ENCODE measurements around the gene BEST4.
"Not testable (repeated sequence)": the region's sequence is repeated elsewhere in the genome, so short reads cannot be mapped to it uniquely, and the experiment has no call there.

Gene BEST4

DNA sequence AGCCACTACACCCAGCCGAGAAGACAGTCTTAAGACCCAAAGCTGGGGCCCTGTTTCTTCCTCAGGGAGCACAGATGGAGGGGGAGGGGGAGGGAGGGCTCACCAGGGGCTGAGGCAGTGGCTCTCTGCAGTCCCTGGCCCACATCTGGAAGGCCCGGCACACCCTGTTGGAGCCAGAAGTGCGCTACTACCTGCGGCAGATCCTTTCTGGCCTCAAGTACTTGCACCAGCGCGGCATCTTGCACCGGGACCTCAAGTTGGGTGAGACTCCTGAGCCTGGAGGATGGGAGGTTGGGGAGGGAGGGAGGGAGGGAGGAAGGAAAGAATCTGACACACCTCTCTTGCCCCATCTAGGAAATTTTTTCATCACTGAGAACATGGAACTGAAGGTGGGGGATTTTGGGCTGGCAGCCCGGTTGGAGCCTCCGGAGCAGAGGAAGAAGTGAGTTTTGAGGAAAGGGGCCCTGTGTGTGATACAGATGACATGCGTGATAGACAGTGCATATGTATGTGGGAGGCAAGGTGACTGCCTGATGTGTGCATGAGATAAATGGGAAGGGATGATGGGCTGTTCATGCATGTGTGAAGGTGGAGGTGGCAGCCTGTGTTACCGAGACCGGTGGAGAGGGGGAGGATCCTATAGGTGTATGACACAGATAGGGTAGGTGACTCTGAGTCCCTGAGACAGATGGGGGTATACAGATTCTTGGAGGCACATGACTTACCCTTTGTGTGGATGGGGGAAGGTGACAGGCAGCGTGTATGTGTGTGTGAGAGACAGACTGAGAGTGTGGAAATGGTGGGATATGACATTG is 13.7 kb upstream of the BEST4 start:
- DNase-seq = no peak

DNA sequence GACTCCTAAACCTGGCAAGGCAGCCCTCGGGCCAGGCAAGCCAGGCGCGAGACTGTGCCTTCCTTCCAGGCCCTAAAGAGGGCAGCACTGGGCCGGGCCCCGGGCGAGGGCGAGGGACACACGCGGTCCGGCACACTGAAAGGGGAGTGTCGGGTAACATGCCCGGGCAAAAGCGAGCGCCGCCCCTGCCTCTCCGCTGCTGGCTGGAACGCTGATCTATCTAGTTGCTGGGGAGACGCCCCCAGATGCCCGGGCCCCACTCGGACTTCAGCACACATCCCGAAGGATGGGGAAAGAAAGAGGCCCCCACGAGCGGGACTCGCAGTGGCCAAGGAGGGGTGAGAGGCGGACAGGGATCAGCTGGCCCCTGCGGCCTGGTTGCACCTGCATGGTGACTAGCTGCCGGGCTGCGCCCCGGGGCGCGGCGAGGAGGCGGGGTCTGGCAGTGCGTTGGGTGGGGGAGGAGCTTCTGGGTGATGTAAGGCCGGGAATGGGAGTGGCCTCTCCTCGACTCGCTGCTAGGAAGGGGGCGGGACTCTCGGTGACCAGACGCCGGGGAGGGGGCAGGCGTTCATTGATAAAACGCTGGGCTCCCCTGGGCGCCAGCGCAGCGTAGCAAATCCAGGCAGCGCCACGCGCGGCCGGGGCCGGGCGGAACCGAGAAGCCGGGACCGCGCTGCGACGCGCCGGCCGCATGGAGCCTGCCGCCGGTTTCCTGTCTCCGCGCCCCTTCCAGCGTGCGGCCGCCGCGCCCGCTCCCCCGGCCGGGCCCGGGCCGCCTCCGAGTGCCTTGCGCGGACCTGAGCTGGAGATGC is 12.0 kb upstream of the BEST4 start, which contains the start of gene PLK3:
Gene PLK3, plus strand, starts transcription at position 608 of the 815 bp plus-strand sequence. Its CDS starts 87 bp downstream, at position 695.
- DNase-seq = peak; percentile 99

DNA sequence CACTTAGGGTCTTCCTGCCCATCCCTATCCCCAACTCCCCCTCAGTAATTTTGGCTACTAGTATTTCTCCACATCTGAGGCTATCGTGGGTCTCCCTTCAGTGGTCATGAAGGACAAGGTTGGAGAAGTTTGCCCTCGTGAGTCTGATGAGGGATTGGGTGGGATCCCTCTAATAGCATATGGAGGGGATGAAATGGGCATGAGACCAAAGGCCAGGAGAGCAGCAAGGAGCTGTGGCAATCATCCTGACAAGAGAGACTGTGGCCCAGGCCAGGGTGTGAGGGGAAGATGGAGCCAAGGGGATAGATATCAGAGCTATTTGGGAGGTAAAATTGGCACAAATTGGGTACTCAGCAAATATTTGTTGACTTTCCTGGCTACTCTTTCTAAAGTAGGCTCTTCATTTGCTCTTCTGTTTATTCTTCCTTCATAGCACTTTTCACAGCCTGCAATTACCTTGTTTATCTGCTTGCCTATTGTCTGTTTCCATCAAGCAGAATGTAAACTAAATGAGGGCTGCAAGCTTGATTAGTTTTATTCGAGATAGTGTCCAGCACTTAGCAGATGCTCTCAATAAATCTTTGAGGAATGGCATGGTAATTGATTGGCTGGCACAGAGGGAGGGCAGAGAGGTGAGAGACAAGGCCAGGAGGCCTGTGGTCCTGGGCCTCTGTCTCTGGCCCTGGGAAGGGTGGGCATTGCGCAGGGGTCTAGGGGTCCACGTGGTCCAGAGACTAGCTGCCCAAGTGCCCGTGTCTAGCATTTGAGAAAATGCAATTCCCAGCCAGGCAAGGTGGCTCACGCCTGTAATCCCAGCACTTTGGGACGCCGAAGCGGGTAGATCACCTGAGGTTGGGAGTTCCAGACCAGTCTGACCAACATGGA is 10.8 kb upstream of the BEST4 start:
- peak; percentile 96 for DNase-seq

DNA sequence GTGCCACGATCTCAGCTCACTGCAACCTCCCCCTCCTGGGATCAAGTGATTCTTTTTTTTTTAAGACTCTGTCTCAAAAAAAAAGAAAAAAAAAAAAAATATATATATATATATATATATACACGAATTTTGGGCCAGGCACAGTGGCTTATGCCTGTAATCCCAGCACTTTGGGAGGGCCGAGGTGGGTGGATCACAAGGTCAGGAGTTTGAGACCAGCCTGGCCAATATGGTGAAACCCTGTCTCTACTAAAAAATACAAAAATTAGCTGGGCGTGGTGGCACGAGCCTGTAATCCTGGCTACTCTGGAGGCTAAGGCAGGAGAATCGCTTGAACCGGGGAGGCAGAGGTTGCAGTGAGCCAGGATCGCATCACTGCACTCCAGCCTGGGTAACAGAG is 9.9 kb upstream of the BEST4 start:
- DNase-seq = not testable (repeated sequence)

- DNase-seq = no peak
These were observed 4.9 kb upstream of the BEST4 start for GRCh38 chr1:44792736-44793502.

DNA sequence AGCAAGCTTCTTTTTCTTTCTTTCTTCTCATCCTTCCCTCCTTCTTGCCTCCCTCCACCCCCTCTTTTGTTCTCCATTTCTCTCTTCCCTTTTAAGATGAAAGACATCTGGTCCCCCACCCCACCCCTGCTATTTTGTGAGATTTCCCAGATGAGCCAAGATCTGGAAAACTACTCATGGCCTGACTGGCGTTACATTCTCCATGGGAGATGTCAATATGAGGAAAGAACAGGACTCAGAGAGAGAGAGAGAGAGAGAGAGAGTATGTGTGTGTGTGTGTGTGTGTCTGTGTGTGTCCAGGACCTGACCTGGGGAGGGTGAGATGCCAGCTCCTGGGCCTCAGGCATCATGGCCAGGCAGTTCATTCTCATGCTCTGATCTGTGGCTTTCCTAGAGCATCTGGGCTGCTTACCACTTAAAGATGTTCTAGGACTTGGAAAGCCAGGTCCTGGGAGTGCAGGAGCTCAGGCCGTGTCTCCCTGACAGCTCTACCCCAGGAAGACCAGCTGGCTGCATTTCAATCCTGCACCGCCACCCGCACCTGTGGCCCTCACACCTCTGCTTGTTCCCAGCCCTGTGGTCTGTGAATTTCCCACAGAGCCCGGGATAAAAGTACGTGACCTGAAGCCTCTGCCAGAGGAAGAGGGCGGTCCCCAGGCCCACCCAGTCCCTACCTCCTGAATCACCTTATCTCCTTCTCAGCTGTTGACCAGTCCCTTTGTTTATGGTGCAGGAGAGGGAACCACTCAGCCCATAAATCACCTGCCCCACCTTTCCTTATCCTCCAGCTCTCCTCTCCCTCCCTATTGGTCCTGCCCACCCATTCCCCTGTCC is 3.2 kb upstream of the BEST4 start:
- DNase-seq = no peak

- no peak for DNase-seq
These were observed 464 bp downstream of the BEST4 start for GRCh38 chr1:44787506-44787905.

GRCh38 chr1:44786841-44787426 is 1.0 kb downstream of the BEST4 start:
- DNase-seq = no peak

DNA sequence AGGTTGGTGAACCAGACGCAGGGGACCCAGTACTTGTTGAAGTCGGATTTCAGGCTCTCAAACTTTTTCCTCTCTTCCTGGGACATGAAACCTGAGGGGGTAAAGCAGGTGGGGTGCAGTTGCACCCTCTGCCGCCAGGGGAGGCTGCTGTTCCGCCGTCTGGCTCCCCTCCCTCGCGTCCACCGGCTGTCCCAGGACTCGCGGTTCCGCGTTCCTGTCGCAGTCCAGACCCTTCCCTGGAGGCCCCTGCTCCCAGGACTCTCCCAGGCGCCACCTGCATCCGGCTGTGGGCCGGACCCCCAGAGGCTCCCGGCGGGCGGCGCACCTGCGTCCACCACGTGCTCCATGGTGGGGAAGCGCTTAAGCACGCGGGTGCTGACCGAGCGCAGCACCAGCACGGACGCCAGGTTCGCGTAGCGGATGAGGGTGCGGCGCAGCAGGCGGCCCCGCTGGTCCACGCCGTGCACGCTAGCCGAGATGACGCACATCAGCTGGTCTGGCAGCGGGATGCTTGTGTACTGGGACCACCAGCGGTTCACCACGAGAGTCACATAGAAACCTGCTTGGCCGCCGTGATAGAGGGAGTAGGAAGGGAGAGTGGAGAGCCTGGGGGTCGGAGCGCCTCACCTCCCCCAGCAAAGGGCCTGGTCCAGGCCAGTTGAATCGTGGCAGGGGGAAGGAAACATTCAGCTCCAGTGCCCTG is 1.7 kb downstream of the BEST4 start:
- peak; percentile 26 for DNase-seq

DNA sequence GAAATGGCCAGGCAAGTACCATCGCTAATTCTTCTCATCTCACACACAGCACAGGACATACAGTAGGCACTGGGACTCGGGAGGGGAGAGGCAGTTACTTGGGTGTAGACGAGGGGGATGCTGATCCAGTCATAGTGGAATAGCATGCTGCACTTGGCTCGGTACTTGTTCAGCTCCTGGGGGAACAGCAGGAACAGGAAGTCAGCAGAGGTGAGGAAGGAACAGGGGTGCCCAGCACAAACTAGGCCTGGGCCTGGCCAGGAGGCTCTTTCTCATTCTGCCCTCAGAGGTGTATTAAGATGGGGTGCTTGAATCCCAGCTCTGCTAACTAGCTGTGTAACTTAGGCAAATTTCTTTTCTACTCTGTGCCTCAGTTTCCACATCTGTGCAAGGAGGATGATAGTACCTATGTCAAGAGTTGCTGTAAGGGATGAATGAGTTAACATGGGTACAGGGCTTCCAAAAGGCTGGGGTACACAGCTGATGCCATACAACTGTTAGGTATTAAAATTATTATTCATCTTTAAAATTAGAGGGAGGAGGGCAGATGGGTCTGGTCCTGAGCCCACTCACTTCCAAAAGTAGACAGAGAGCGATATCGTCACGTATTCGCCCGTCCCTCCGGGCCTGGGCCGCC is 2.4 kb downstream of the BEST4 start:
- no peak for DNase-seq

GRCh38 chr1:44785029-44785380 is 3.0 kb downstream of the BEST4 start:
- no peak for DNase-seq

DNA sequence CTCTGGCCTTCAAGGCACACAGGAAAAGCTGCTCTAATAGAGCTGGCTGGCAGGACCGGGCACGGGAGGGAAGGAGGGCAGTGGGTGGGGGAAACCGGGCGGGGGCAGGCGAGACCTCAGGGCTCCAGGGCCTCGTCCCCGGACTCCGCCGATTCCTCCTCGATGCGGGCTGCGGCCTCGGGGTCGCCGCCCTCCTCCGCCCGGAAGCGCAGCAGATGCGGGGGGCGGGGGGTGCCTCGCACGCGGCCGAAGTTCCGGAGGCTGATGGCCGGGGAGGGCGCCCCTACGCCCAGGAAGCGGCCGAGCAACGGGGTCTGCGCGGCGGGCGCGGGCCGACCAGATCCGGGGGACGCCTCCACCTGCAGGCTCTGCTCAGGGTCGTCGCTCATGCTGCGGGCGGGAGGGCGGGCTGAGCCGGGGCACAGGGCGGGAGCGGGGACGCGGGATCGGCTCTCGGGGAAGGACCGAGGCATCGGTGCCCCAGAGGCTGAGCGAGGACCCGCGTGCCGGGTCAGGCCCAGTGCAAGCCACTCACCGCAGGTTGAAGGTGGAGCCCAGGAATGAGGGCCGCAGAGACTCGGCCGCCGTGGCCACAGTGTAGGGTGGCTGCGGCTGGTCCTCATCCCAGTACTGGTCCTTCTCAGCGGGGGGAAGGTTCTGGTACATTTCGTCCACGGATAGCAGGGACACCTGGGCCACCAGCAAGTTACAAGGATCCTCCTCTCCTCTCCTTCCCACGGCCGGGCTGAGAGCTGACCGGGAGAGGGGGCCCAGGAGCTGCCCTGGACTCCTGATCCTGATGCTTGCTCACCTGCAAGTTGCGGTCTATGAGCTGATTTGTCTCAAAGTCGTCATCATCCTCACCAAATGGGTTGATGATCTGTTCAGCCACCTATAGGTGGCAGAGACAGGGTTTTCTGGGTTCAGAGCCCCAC is 3.6 kb downstream of the BEST4 start:
- no peak for DNase-seq

- DNase-seq = no peak
These were observed 4.3 kb downstream of the BEST4 start for GRCh38 chr1:44783697-44784093.

- no peak for DNase-seq
These were observed 7.3 kb downstream of the BEST4 start for GRCh38 chr1:44780583-44781121.

DNA sequence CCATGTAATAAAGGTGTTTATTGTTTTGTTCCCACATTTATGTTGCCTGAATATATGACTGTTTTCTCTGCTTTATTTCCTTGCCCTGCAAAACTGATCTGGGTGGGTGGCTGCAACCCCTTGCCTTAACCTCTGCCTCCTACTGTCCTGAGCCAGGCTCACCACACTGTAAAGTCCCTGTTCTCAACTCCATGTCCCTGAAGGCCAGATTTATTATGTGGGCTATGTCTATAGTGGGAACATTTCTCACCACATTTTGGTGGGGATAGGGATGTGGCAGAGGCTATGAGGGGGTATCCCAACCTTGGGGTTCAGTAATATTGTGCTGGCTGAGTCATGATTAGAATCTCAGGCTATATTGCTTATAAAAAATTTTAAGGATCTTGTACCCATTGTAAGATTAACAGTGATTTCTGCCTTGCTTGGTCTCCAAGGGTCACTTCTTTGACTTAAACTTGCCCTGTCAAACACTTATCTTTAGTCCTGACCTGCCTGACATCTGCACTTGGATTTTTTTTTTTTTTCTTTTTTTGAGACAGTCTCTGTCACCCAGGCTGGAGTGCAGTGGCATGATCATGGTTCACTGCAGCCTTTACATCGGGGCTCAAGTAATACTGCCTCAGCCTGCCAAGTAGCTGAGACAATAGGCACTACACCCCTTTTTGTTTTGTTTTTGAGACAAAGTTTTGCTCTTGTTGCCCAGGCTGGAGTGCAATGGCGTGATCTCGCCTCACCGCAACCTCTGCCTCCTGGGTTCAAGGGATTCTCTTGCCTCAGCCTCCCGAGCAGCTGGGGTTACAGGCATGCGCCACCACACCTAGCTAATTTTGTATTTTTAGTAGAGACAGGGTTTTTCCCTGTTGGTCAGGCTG is 9.0 kb downstream of the BEST4 start:
- DNase-seq = no peak

DNA sequence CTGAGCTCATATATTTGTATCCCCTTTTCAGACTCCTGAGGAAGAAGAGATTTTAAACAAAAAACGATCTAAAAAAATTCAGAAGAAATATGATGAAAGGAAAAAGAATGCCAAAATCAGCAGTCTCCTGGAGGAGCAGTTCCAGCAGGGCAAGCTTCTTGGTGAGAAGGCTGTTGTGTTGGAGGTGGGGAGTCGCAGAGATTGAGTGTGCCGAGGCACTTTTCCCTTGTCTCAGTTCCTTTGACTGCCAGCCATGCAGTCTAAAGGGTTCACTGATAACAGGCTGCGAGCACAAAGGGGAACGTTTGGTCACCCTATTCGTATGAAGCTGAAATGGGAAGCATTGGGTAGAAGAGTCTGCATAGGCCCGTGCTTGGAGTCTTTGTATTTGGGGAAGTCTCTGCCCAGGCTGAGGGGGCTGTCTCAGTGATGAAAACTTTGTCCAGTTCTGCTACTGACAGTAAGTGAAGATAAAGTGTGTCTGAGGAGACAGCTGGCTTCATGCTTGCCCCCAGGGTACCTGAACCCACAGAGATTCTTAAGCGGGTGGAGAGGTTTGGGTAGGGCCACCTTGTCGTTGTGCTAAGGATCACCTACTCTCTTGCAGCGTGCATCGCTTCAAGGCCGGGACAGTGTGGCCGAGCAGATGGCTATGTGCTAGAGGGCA is 9.9 kb downstream of the BEST4 start:
- DNase-seq = no peak

DNA sequence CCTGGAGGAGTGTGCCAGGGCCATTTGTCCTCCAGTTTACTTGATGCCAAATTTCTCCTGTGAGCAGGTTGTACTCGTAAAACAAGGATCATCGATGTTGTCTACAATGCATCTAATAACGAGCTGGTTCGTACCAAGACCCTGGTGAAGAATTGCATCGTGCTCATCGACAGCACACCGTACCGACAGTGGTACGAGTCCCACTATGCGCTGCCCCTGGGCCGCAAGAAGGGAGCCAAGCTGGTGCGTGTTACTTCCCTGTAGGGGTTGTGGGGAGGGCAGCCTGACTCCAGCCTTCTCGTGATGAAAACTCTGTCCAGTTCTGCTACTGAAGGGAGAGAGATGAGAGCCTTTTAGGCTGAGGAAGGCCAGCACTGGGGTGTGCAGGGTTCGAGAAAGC is 10.4 kb downstream of the BEST4 start:
- DNase-seq = no peak

Measured in NCI-H2029 treated with DMSO at 0.1 percent for 48 hours (cell line).